H1 (cell line): ENCODE measurements around the gene KIF23. TPM values are rescaled to one million over a fixed set of nuclear protein-coding genes. Genes with fewer than 3 reads are reported as not detected.

Source experiments
- POLR2AphosphoS5 ChIP-seq: IDR thresholded peaks from 2 replicates; pipeline ENCODE4 v1.6.1; 2011; ENCODE audit warnings: low read depth, low read length
- SP1 ChIP-seq: IDR thresholded peaks from 2 replicates; pipeline ENCODE4 v1.6.1; 2011; ENCODE audit warnings: low read depth, low read length
- polyA plus RNA-seq, 7 experiments: library from polyadenylated mRNA; depleted of rRNA in 3 of 7; stranded (reverse) in 5 of 7; unstranded in 2 of 7; fragments of >200 nt in 5 of 7; fragments of 200-250 nt in 2 of 7; gene quantifications; 1 replicate in 5 of 7; 2 replicates in 1 of 7; 4 replicates in 1 of 7; pipeline versions ENCODE4 v1.2.1 to v1.2.3, GENCODE V29; 2011 to 2013; ENCODE audit warnings: missing spikeins in 2 of 7, mixed read lengths in 2 of 7
- total RNA-seq: library from RNA; stranded (reverse); fragmentation: NEBNext Ultra II Directional; extraction: Animal tissue kit (Norgen Biotek cat#: 25700); gene quantifications from 2 replicates; pipeline ENCODE4 v1.2.1, GENCODE V29; 2021
- TF ChIP-seq, protein P1 (sequence below): IDR thresholded peaks from 2 replicates; pipeline ENCODE4 v1.6.1; 2011; ENCODE audit warnings: low read depth, mild to moderate bottlenecking, low read length; ENCODE audit not compliant: insufficient read depth
- TF ChIP-seq, protein P2 (sequence below): IDR thresholded peaks from 2 replicates; pipeline ENCODE4 v1.6.1; 2012; ENCODE audit warnings: inconsistent platforms
- TF ChIP-seq, protein P3 (sequence below): IDR thresholded peaks from 2 replicates; pipeline ENCODE4 v1.6.1; 2011; ENCODE audit warnings: low read length, improper control_type of control experiment

Gene KIF23
- total and polyA plus RNA-seq, 2 of the 8 experiments (the other 6 are each of a cell fraction or from before 2014, with no cell fraction given): 26.2 to 77.4 TPM

DNA sequence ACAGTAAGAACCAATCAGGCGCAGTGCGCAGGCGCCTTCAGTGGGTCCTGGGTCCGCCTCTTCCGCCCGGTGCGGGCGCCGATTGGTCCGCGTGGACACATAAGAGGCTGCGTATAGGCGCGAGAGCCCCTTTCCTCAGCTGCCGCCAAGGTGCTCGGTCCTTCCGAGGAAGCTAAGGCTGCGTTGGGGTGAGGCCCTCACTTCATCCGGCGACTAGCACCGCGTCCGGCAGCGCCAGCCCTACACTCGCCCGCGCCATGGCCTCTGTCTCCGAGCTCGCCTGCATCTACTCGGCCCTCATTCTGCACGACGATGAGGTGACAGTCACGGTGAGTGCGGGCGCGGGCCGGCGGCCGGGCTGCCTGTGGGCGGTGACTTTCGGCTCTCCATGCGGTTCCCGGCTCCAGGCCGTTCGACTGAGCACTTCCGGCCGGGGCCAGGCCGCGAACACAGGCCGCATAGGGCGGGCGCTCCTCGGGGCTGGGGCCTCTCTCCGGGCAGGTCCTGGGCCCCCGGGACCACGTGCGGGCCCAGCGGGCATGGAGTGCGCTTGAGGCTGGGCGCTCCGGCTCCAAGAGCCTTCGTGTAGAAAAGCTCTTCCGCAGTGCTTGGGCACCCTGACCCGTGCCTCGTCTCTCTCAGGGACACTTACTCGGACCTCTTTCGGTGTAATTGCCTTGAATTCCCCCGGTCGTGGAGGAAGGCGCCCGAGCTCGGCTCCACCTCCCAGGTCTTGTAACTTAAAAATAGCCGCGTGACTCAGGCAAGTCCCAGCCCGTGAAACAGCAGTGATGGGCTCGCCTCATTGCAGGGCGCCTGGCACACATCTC, 38.8 kb downstream of the KIF23 start, which contains the start of gene RPLP1 (continued):
- TF ChIP-seq, protein P1, sequence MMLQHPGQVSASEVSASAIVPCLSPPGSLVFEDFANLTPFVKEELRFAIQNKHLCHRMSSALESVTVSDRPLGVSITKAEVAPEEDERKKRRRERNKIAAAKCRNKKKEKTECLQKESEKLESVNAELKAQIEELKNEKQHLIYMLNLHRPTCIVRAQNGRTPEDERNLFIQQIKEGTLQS: no peak
- TF ChIP-seq SP1: peak; percentile 85; the same call in 1 of the 2 replicates
- TF ChIP-seq, protein P2, sequence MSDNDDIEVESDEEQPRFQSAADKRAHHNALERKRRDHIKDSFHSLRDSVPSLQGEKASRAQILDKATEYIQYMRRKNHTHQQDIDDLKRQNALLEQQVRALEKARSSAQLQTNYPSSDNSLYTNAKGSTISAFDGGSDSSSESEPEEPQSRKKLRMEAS: peak; percentile 61
- TF ChIP-seq POLR2AphosphoS5: peak; percentile 100
- TF ChIP-seq, protein P3, sequence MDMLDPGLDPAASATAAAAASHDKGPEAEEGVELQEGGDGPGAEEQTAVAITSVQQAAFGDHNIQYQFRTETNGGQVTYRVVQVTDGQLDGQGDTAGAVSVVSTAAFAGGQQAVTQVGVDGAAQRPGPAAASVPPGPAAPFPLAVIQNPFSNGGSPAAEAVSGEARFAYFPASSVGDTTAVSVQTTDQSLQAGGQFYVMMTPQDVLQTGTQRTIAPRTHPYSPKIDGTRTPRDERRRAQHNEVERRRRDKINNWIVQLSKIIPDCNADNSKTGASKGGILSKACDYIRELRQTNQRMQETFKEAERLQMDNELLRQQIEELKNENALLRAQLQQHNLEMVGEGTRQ: 0 out of 2 replicates have a peak, but pooled peaks have one; percentile 3
